Esophagus muscularis mucosa (tissue), 4 donors: ENCODE data around the gene KLHL24. TPM values are rescaled to one million over a fixed set of nuclear protein-coding genes. Genes with fewer than 3 reads are reported as not detected.

Experiments used
- DNase-seq: peaks from one replicate; pipeline ENCODE4 v3.0.0-alpha.2; 2017; ENCODE audit errors: extremely low spot score
- H3K27ac ChIP-seq, 4 donors: fragments of 200-600 bp; sonication (generic); replicated peaks in 1 of 4; 1 replicate in 3 of 4; 2 replicates in 1 of 4; pipeline ENCODE4 v1.5.1; 2016 to 2019; ENCODE audit warnings: mild to moderate bottlenecking in 1 of 4
- H3K27me3 ChIP-seq, 4 donors: fragments of 200-600 bp; sonication (generic); one replicate each; pipeline versions ENCODE4 v1.5.1 to v1.6.0; 2016 to 2019
- H3K36me3 ChIP-seq, 4 donors: fragments of 200-600 bp; sonication (generic); one replicate each; pipeline ENCODE4 v1.5.1; 2016 to 2019
- H3K4me1 ChIP-seq, 4 donors: fragments of 200-600 bp; sonication (generic); one replicate each; pipeline ENCODE4 v1.5.1; 2016 to 2019
- H3K4me3 ChIP-seq, 4 donors: fragments of 200-600 bp; sonication (generic); 1 replicate in 2 of 4; 2 replicates in 2 of 4; pipeline ENCODE4 v1.5.1; 2016 to 2019; ENCODE audit warnings: mild to moderate bottlenecking in 4 of 4, moderate library complexity in 1 of 4
- H3K9me3 ChIP-seq, 4 donors: fragments of 200-600 bp; sonication (generic); 1 replicate in 3 of 4; 2 replicates in 1 of 4; pipeline ENCODE4 v1.5.1; 2016 to 2019
- EP300 ChIP-seq: sonication (generic); formaldehyde crosslinking; IDR thresholded peaks from one replicate; pipeline ENCODE4 v1.6.1; 2017; ENCODE audit warnings: antibody characterized with exemption
- POLR2A ChIP-seq: fragments of 450-650 bp; IDR thresholded peaks from one replicate; pipeline ENCODE4 v1.6.1; 2017; ENCODE audit warnings: antibody characterized with exemption, moderate library complexity, mild to moderate bottlenecking, low read depth
- POLR2AphosphoS5 ChIP-seq, 2 donors: sonication (generic); formaldehyde crosslinking; IDR thresholded peaks; one replicate each; pipeline ENCODE4 v1.6.1; 2017; ENCODE audit warnings: antibody characterized with exemption in 2 of 2
- WGBS: methylation state at CpG from one replicate; pipeline ENCODE4 v1.1.5; 2018; 5-methylcytosine and 5-hydroxymethylcytosine counted together
- intact Hi-C: fragments of 100-400 bp; cut with DNase I; formaldehyde crosslinking; loops from one replicate; pipeline ENCODE4 v1.15.1; 2023
- total RNA-seq, 4 donors: library from RNA; depleted of rRNA; stranded (reverse); fragments of >200 nt; gene quantifications; one replicate each; pipeline versions ENCODE4 v1.1.0 to v1.2.1, GENCODE V29; 2016
- TF ChIP-seq, protein P1 (sequence below), 3 experiments: fragments of 200-600 bp in 2 of 3; fragments of 450-650 bp in 1 of 3; sonication (generic) in 2 of 3; IDR thresholded peaks; one replicate each; pipeline ENCODE4 v1.5.1; 2017 to 2019; ENCODE audit warnings: antibody characterized with exemption in 3 of 3, mild to moderate bottlenecking in 2 of 3, moderate library complexity in 1 of 3

Gene KLHL24
- total RNA-seq, 4 donors from 2014 or later: 87.5 to 166 (median 123) TPM

DNA sequence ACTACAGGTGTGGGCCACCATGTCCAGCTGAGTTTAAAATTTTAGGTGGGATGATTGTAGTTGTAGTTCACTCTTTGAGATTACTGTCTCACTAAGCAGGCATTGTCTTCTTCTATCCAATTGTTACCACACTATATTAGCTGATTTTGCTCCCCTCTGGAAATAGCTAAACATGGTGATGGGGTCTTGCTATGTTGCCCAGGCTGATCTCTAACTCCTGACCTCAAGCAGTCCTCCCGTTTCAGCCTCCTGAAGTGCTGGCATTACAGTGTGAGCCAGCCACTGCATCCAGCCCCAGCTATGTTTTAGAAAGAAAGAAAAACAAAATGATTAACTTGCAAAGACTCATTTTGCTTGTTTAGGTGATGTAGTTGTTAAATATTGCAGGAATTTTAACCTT is 92.8 kb downstream of the KLHL24 start:
- 100% methylated on average over 1 of the region's 1 CpG for WGBS
- H3K27ac ChIP-seq: no peak overlapping the region
- H3K27me3 ChIP-seq: no peaks in the 10 kb centered on the region
- H3K4me3 ChIP-seq: no peak overlapping the region
- no peaks in the 10 kb centered on the region for H3K9me3 ChIP-seq
- H3K4me1 ChIP-seq: no peaks in the 10 kb centered on the region
- intact Hi-C loops: no loop called here
- TF ChIP-seq, protein P1, sequence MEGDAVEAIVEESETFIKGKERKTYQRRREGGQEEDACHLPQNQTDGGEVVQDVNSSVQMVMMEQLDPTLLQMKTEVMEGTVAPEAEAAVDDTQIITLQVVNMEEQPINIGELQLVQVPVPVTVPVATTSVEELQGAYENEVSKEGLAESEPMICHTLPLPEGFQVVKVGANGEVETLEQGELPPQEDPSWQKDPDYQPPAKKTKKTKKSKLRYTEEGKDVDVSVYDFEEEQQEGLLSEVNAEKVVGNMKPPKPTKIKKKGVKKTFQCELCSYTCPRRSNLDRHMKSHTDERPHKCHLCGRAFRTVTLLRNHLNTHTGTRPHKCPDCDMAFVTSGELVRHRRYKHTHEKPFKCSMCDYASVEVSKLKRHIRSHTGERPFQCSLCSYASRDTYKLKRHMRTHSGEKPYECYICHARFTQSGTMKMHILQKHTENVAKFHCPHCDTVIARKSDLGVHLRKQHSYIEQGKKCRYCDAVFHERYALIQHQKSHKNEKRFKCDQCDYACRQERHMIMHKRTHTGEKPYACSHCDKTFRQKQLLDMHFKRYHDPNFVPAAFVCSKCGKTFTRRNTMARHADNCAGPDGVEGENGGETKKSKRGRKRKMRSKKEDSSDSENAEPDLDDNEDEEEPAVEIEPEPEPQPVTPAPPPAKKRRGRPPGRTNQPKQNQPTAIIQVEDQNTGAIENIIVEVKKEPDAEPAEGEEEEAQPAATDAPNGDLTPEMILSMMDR (IDR thresholded peaks at IDR 0.05): no peak
- no peak for TF ChIP-seq POLR2A
- no peak for TF ChIP-seq POLR2AphosphoS5 (IDR thresholded peaks at IDR 0.05)
- no peak for TF ChIP-seq EP300
- DNase-seq: no peak
- H3K36me3 ChIP-seq: peaks cover 7 to 96% (median 80%) of the 10 kb centered on the region in 4 donors

DNA sequence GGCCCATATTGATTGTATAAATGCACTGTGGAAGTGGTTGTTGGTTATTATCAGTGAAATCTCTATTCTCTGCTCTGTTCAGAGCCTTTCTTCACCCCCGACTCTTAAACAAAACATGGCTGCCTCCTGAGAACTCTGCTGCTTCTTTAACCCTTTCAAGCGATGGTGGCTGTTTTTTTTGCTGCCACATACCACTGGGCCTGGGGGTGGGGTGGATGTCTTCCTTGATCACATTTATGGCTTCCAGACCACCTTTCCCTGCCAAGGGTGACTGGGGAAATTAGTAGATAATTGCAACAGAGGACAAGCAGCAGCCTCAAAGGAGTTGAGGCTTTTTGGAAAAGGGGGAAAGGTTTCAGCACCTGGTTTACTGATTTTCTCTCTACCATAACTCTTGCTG is 94.9 kb downstream of the KLHL24 start:
- peaks cover 0 to 4% (median 0%) of the 10 kb centered on the region in 4 donors for H3K4me1 ChIP-seq
- 93% methylated on average over 2 of the region's 2 CpGs for WGBS
- no peaks in the 10 kb centered on the region for H3K27me3 ChIP-seq
- no peak overlapping the region for H3K27ac ChIP-seq
- H3K36me3 ChIP-seq: peaks cover 6 to 88% (median 63%) of the 10 kb centered on the region in 4 donors
- TF ChIP-seq, protein P1 (IDR thresholded peaks at IDR 0.05): no peak
- TF ChIP-seq EP300: no peak
- no peak for TF ChIP-seq POLR2A
- no peak for TF ChIP-seq POLR2AphosphoS5 (IDR thresholded peaks at IDR 0.05)
- no peak overlapping the region for H3K4me3 ChIP-seq
- no peaks in the 10 kb centered on the region for H3K9me3 ChIP-seq
- intact Hi-C loops: no loop called here
- no peak for DNase-seq

DNA sequence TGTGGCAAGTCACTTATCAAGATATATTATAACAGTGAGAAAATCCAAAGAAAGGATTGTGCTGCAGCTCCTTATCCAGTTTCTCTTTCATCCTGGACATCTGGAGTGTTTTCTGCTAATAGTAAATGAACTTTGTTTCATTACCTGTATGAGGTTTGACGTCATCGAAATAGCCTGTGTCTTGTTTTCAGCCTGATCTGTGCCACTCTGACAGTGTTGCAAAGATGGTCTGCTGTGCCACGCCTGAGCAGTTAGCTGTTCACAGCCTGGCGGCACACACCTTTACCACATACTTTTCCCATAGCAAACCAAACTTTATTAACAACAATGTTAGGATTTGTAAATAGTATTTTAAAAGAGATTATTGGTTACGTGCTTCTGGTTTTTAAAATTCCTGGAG is 96.2 kb downstream of the KLHL24 start:
- no peaks in the 10 kb centered on the region for H3K27me3 ChIP-seq
- intact Hi-C loops: no loop called here

DNA sequence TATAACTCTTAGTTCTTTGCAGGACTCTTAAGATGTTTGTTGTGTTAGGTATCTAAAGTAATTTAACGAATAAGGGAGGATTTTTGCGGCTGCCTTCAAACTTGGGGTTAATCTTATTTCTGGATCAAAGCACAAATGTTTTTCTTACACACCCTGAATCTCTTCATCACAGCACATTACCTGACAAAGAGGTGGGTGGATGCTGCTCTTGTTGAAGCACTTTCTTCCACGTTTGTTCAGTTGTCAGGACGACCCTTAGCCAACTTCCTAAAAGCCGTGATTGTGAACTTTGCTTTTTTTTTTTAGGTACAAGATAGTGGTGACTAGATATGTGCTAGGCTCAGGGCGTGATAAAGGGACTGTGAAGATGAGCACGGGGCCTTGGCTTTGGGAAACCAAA is 98.1 kb downstream of the KLHL24 start:
- Histone ChIP-seq H3K9me3 (no peaks in the 10 kb centered on the region), H3K27ac (no peak overlapping the region), H3K36me3 (peaks cover 12 to 85% (median 45%) of the 10 kb centered on the region in 4 donors), H3K4me3 (no peak overlapping the region), H3K27me3 (no peaks in the 10 kb centered on the region), H3K4me1 (peaks cover 0 to 4% (median 0%) of the 10 kb centered on the region in 4 donors)
- DNase-seq: no peak
- no peak for TF ChIP-seq EP300
- no peak for TF ChIP-seq POLR2AphosphoS5 (IDR thresholded peaks at IDR 0.05)
- TF ChIP-seq, protein P1 (IDR thresholded peaks at IDR 0.05): no peak
- no peak for TF ChIP-seq POLR2A
- intact Hi-C loops: no loop called here
- 91% methylated on average over 7 of the region's 7 CpGs for WGBS

More for the DNA sequence above, 96.2 kb downstream of the KLHL24 start:
- Histone ChIP-seq H3K4me1 (peaks cover 0 to 4% (median 0%) of the 10 kb centered on the region in 4 donors), H3K4me3 (no peak overlapping the region), H3K9me3 (no peaks in the 10 kb centered on the region), H3K36me3 (peaks cover 4 to 87% (median 55%) of the 10 kb centered on the region in 4 donors), H3K27ac (no peak overlapping the region)
- TF ChIP-seq, protein P1 (IDR thresholded peaks at IDR 0.05): no peak
- TF ChIP-seq POLR2A (no peak), POLR2AphosphoS5 (IDR thresholded peaks at IDR 0.05) (no peak), EP300 (no peak)
- no peak for DNase-seq
- WGBS: 93% methylated on average over 5 of the region's 5 CpGs

Other genes starting within 250 kb of the KLHL24 start
- 1 to 10 TPM in 3 of 4 donors, under 1 TPM in 1; 0.99 to 3.3 (median 1.3) TPM for gene MCF2L2, start 207.0 kb upstream of the KLHL24 start, total RNA-seq
- gene KLHL6, start 79.9 kb upstream of the KLHL24 start, total RNA-seq: 1 to 10 TPM in 2 of 4 donors, under 1 TPM in 2; 0.71 to 4.1 (median 1.3) TPM
- 10 to 100 TPM; 18.2 to 34.3 (median 29.5) TPM for gene YEATS2, start 62.2 kb downstream of the KLHL24 start, total RNA-seq
- 1 to 10 TPM in 3 of 4 donors, under 1 TPM in 1; 0.42 to 2.9 (median 2.4) TPM for gene MAP6D1, start 190.0 kb downstream of the KLHL24 start, total RNA-seq
- 10 to 100 TPM; 40.2 to 57.1 (median 51.2) TPM for gene PARL, start 249.3 kb downstream of the KLHL24 start, total RNA-seq